HL-60 (cell line): ENCODE data around the gene THSD7A.

ENCODE experiments used
- DNase-seq, 2 experiments: peaks; one replicate each; pipeline ENCODE4 v3.0.0-alpha.2; 2010 to 2020; ENCODE audit warnings: low read depth in 1 of 2, low spot score in 1 of 2
- H3K27ac ChIP-seq: fragments of 250-450 bp; sonication (Bioruptor Pico); replicated peaks from 2 replicates; pipeline ENCODE4 v1.5.1; 2020; ENCODE audit warnings: mild to moderate bottlenecking, moderate library complexity
- H3K27me3 ChIP-seq: fragments of 250-450 bp; sonication (Bioruptor Pico); 2 replicates; pipeline ENCODE4 v1.5.1; 2021; ENCODE audit warnings: mild to moderate bottlenecking, moderate library complexity; ENCODE audit not compliant: insufficient read depth, poor library complexity, severe bottlenecking
- H3K4me3 ChIP-seq: replicated peaks from 2 replicates; pipeline ENCODE4 v1.5.1; 2011; ENCODE audit warnings: mild to moderate bottlenecking, control low read depth, low read length; ENCODE audit not compliant: insufficient read depth
- GABPA ChIP-seq: IDR thresholded peaks from 2 replicates; pipeline ENCODE4 v1.6.1; 2012; ENCODE audit warnings: low read depth
- POLR2AphosphoS5 ChIP-seq: IDR thresholded peaks from 2 replicates; pipeline ENCODE4 v1.6.1; 2012; ENCODE audit warnings: low read depth
- SPI1 ChIP-seq: IDR thresholded peaks from 2 replicates; pipeline ENCODE4 v1.6.1; 2012; ENCODE audit warnings: low read depth, mild to moderate bottlenecking, borderline replicate concordance
- TF ChIP-seq, protein P1 (sequence below): IDR thresholded peaks from 2 replicates; pipeline ENCODE4 v1.6.1; 2012; ENCODE audit warnings: low read depth; ENCODE audit not compliant: insufficient replicate concordance
- TF ChIP-seq, protein P2 (sequence below): IDR thresholded peaks from one replicate; pipeline ENCODE4 v1.5.1; 2011; ENCODE audit warnings: low read length, control low read depth, inconsistent platforms; ENCODE audit not compliant: insufficient read depth

Gene THSD7A

DNA sequence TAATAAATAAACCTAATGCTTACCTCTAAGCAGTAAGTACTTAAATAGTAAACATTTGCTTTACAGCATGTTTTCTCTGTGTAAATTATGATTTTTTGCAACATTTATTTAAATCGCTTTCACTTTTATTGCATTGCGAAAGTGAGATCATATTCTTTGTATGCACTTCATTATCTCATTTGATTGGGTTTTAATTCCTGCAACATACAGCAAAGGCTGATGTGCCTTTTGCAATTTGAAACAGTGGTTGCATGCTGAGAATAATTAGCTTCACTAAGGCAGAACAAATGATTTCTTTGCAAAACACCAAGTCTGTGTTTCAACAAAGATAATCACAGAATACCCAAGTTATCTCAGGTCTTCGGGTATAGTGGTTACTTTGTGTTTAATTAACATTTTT lies 16.3 kb upstream of the THSD7A start:
- Histone ChIP-seq H3K4me3 (no peak overlapping the region), H3K27me3 (no peaks in the 10 kb centered on the region), H3K27ac (no peak overlapping the region)
- DNase-seq = no peak
- no peak for TF ChIP-seq GABPA
- TF ChIP-seq, protein P1, sequence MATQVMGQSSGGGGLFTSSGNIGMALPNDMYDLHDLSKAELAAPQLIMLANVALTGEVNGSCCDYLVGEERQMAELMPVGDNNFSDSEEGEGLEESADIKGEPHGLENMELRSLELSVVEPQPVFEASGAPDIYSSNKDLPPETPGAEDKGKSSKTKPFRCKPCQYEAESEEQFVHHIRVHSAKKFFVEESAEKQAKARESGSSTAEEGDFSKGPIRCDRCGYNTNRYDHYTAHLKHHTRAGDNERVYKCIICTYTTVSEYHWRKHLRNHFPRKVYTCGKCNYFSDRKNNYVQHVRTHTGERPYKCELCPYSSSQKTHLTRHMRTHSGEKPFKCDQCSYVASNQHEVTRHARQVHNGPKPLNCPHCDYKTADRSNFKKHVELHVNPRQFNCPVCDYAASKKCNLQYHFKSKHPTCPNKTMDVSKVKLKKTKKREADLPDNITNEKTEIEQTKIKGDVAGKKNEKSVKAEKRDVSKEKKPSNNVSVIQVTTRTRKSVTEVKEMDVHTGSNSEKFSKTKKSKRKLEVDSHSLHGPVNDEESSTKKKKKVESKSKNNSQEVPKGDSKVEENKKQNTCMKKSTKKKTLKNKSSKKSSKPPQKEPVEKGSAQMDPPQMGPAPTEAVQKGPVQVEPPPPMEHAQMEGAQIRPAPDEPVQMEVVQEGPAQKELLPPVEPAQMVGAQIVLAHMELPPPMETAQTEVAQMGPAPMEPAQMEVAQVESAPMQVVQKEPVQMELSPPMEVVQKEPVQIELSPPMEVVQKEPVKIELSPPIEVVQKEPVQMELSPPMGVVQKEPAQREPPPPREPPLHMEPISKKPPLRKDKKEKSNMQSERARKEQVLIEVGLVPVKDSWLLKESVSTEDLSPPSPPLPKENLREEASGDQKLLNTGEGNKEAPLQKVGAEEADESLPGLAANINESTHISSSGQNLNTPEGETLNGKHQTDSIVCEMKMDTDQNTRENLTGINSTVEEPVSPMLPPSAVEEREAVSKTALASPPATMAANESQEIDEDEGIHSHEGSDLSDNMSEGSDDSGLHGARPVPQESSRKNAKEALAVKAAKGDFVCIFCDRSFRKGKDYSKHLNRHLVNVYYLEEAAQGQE = no peak
- no peak for TF ChIP-seq SPI1
- TF ChIP-seq, protein P2, sequence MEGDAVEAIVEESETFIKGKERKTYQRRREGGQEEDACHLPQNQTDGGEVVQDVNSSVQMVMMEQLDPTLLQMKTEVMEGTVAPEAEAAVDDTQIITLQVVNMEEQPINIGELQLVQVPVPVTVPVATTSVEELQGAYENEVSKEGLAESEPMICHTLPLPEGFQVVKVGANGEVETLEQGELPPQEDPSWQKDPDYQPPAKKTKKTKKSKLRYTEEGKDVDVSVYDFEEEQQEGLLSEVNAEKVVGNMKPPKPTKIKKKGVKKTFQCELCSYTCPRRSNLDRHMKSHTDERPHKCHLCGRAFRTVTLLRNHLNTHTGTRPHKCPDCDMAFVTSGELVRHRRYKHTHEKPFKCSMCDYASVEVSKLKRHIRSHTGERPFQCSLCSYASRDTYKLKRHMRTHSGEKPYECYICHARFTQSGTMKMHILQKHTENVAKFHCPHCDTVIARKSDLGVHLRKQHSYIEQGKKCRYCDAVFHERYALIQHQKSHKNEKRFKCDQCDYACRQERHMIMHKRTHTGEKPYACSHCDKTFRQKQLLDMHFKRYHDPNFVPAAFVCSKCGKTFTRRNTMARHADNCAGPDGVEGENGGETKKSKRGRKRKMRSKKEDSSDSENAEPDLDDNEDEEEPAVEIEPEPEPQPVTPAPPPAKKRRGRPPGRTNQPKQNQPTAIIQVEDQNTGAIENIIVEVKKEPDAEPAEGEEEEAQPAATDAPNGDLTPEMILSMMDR = no peak
- TF ChIP-seq POLR2AphosphoS5 = no peak

DNA sequence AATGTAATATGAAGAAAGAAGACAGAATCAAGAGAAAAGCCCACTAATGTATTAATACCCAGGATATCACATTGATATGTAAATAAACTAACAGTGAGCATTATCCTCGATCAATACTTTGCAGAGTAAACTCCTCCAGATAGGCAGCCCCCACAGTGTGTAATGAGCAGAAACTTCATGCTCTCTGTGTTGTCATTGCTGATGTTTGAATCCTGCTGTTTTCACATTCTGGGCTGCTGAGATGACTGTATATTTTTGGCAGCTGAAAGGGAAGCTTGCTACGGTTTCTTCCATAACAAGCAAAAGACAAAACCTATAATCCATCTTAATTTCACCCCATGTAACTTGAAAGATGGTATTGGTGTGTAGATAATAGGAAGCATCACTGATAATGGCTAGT lies 15.3 kb upstream of the THSD7A start:
- TF ChIP-seq GABPA (no peak), POLR2AphosphoS5 (no peak), SPI1 (no peak)
- TF ChIP-seq, protein P2 = no peak
- TF ChIP-seq, protein P1 = no peak

DNA sequence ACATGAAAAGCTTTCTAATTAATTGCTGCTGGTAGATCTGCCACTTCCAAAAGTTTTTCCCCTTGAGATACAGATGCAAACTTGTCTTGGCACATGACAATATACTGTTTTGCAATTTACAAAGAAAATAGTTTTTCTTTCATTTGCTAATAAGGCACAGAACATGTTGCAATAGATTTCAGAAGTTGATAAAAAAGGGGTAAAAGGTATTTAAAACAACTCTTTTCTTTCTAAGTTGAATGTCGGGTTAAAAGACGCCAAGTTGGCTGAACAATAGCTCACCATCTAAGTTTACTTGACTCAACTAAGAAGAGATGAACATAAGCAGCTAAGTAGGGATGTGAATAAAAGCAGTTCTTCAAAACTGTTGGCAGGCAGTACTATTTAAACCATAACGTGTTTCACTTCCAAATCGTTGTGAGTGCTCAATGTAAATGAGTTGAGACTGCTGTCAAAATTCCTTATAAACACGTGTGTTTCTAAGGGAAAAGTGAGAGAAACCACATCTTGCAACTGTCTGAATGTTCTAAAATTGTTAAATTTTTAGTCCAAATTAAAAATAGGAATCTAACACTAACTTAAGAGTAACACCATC lies 14.5 kb upstream of the THSD7A start:
- H3K27ac ChIP-seq = no peak overlapping the region
- TF ChIP-seq, protein P1 = no peak
- TF ChIP-seq SPI1 (no peak), GABPA (no peak), POLR2AphosphoS5 (no peak)
- TF ChIP-seq, protein P2 = no peak
- H3K4me3 ChIP-seq = no peak overlapping the region
- DNase-seq = no peak
- H3K27me3 ChIP-seq = no peaks in the 10 kb centered on the region

More for the DNA sequence above, 15.3 kb upstream of the THSD7A start:
- H3K4me3 ChIP-seq = no peak overlapping the region
- no peak for DNase-seq
- H3K27me3 ChIP-seq = no peaks in the 10 kb centered on the region
- no peak overlapping the region for H3K27ac ChIP-seq
